ENCODE measurements around the gene DOC2B.

GRCh38 chr17:207775-208174, 26.3 kb upstream of the DOC2B start:
- TF ChIP-seq CTCF (IDR thresholded peaks at IDR 0.05; ENCODE audit: low read length): no peak
- no peak for TF ChIP-seq EZH2phosphoT487 (IDR thresholded peaks at IDR 0.05; ENCODE audit: low read length)
